Measurements from ENCODE around the gene WEE2.

- no peak for TF ChIP-seq ZBTB21 (CRISPR knock-in tag; IDR thresholded peaks at IDR 0.05)
- TF ChIP-seq FOSL1 (CRISPR knock-in tag; IDR thresholded peaks at IDR 0.05; ENCODE audit: borderline replicate concordance): no peak
- TF ChIP-seq CTCF (CRISPR knock-in tag; IDR thresholded peaks at IDR 0.05): no peak
- no peak for TF ChIP-seq RXRA (CRISPR knock-in tag; IDR thresholded peaks at IDR 0.05)
- TF ChIP-seq EHMT2 (IDR thresholded peaks at IDR 0.05; ENCODE audit: borderline replicate concordance, low read depth, low read length): no peak
- no peak for TF ChIP-seq ZNF274 (CRISPR knock-in tag; IDR thresholded peaks at IDR 0.05)
- TF ChIP-seq ZNF138 (CRISPR knock-in tag; IDR thresholded peaks at IDR 0.05; ENCODE audit: low read depth): no peak
- no peak for TF ChIP-seq BRCA1 (CRISPR knock-in tag; IDR thresholded peaks at IDR 0.05)
Measured at GRCh38 chr7:141776374-141776773, 68.2 kb downstream of the WEE2 start, which contains the start of gene TAS2R4.
